Measurements from ENCODE around the gene DENND4B.

The DENND4B gene

DNA sequence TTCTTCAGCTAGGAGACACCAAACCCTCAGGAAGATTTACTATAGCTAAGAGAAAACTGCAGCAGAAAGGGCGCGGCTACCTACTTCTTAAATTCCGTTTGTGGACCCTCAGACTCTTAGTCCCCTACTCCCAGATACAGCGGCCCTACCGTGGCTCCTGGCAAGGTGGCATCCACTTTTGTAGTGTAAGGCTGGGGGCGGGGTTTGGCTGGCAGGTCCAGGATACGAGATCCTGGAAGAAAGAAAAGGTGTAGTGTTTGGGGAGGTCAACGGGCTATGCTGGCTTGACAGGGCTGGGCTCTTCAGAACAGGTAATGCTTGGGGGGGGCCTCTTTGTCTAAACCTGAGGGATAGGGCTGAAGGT lies 21.5 kb upstream of the DENND4B start:
- no peak for DNase-seq

DNA sequence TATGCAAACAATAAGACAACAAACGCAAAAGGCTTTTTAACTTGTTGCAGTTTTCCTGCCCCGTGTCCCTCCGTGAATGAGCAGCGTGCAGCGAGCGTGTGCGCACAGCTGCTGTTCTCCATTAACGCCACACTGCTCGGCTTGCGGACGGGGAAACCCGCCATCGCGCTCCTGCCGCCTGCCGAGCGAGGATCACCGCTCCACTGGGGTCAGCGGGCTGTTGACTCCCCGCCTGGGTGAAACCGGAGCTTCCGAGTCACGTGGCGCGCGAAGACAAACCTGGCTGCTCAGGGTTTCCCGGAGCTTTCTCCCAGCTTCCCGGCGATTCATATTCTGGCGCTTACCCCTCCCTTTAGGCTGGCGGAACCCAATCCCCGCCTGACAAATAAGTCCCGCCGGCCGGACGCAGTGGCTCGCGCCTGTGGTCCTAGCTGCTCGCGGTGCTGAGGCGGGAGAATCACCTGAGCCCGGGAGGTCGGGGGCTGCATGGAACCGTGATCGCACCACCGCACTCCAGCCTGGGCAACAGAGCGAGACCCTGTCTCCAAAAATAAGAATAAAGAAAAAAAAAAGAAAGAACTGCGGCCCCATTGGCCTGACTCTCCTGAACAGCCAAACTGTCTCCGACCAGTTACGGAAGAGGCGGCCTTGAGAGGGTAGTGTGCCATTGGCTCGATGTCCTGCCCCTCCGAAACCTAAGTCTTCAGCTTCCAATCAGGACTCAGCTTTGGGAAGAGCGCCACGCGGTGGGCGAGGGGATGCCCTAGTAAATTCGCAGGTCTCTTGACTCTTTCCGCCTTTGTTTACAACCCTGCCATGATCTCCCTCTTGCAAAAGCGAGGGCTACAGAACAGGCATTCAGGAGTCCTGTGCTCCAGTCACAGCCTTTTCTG lies 20.8 kb upstream of the DENND4B start, which contains the start of gene CREB3L4:
Gene CREB3L4, plus strand, starts transcription at position 796 of the 893 bp plus-strand sequence. CDS start 624 bp downstream, outside the sequence.
- peak; percentile 90 for DNase-seq

DNA sequence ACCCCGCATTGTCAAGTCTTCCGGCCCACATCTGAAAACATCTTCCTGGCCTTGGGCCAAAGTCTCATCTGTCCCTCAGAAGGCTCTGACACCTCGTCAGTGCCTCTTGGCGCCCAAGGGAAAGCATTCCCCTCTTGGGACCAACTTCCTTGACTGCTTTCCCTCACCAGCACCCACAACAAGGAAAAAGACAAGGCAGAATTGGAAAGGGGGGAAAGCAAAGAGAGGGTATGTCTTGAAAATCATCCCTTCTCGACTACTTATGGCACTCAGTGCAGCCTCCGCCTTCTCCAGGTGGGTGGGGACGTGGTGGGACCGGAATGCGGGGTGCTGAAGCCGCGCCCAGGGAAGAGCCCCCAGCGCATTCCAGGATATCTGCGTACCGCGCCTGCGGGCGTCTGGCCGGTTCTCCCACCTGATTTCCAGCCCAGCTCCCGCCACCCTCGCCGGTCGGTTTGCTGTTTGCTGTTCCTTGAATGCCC lies 17.4 kb upstream of the DENND4B start:
- DNase-seq, result peak; percentile 42

DNA sequence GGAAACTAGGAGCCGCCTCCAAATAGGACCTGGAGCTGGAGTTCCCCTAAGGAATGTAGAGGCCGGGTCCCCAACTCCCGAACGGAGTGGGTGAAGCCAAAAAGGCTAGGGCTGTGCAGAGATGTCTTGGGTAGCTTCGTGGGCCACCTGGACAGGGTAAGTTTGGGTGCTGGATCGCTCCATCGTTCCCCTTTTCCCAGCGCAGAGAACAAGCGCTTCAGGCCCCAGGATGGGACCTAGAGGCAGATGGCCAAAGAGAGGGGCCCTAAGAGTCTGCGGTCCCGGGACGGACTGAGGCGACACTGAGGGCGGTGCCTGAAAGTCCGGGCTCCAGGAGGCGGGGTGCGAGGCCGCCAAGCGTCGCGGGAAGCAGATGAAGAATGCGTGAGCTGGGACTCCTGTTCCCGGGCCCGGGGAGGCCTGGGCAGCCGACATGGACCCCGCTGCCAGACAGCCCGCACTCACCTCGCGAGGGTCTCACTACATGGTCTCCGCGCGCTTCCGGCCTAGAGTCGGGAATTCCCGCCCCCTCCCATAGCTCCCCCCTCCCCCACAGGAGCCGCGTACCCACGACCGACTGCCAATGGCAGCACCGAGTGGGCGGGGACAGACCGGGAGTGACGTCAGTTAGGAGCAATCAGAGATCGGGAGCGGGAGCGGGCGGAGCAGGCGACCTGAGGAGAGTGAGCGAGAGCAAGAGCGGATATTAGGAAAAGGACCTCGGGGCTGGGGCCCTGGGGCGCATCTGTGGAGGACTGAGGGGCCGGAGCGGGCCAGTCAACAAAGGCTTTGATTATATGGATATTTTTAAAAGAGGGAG lies 16.7 kb upstream of the DENND4B start, which contains the start of gene SLC39A1:
Gene SLC39A1, minus strand, starts transcription at position 508 of the 820 bp plus-strand sequence. CDS start 822 bp downstream, outside the sequence.
- peak; percentile 98 for DNase-seq

DNA sequence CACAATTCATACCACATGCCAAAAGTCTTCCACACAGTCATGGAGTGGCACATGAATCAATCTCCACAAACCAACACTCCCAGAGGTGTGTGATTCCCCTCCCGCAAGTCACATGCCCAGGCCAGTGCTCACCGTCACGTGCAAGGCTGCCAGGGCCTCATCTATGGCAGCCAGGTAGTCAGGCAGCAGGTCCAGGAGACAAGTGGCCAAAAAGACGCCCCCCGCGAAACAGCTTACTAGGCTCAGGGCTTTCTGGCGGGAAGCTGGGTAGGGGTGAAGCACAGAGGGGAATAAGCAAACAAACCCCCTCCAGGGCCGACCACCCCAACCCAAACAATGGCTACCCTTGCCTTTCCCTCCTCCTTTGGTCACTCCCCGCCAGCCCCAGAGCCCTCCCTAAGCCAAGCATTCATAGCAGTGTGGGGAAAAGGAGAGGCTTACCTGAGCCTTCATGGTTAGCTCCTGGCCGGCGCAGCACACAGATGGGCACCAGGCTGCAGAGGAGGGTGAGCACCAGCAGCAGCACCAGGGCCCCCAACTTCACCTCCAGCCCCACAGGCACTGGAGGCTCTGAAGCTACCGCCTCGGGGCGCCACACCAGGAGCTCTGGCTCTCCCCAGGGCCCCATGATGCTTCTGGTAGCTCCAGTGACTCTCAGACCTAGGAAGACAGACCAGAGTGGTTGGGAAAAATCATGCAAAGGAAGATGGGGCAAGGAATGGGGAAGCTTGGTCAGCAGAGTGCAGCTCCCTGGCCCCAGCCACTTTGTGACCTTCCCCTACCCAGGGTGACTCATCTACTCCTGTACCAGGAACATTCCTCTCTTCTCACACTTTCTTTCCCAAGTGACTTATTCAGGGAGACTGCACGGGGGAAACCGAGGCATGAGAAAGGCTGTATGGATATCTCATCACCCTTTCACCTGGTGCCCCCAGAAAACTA lies 15.8 kb upstream of the DENND4B start:
- no peak for DNase-seq

DNA sequence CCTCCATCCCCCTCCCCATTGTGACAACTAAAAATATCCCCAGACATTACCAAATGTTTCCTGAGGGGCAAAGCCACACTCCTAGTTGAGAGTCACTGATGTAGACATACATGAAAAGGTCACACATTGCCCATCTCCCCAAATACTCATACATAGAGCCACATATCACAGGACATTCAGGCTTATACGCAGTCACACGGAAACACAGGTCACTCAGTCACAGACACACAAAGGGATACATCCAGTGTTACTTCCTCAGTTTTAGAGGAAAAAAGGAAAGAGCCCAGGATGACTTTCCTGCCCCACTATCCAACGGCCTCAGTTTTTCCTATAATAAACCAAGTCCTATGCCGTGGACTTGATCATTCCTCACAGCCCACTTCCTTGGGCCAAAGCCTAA lies 14.9 kb upstream of the DENND4B start:
- DNase-seq, result no peak

DNA sequence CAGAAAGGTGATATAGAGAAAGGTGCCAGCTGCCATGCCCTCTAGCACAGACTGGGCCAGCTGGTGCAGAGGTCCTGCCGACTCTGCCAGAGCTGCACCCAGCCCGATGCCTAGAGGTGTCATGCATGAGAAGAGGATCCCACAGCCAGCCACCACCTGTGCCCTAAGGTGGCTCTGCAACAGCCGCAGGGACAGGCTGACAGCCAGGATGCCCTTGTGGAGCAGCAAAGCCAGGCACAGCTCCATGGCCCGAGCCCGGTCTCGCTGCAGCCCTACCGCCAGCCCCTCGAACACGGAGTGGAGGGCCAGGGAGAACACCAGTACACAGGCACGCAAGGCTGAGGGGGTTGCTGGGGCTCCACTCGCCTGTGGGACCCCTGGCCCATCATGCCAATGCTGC lies 13.7 kb upstream of the DENND4B start:
- DNase-seq, result no peak

DNA sequence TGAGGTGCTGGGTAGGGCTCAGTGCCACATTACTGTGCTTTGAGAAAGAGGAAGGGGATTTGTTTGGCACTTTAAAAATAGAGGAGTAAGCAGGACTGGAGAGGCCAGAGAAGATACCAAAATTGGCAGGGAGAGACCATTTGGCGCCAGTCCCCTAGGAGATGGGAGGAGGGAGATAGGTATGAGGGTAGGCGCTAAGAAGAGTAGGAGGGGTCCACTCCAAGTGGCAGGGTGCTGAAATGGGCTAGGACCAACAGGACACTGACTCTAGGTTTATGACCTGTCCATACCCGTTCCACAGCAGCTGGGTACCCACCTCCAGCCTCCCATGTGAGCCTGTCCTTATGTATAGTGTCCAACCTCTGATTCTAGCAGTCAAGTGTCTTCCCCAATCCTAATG lies 12.9 kb upstream of the DENND4B start:
- DNase-seq, result no peak

DNA sequence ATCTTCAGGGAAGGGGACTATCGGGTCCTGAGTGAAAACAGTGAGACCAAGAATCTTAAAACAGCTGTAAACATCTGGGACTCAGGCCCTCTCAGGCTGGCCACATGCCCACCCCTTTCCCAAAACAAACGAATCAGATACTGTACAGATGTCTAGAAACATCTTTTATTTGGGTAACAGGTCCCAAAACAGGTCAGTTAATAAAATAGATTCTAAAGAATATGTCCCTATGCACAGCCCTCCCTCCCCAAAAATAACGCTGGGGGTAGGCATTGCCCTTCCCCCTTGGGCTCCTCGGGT lies 12.4 kb upstream of the DENND4B start:
- no peak for DNase-seq

DNA sequence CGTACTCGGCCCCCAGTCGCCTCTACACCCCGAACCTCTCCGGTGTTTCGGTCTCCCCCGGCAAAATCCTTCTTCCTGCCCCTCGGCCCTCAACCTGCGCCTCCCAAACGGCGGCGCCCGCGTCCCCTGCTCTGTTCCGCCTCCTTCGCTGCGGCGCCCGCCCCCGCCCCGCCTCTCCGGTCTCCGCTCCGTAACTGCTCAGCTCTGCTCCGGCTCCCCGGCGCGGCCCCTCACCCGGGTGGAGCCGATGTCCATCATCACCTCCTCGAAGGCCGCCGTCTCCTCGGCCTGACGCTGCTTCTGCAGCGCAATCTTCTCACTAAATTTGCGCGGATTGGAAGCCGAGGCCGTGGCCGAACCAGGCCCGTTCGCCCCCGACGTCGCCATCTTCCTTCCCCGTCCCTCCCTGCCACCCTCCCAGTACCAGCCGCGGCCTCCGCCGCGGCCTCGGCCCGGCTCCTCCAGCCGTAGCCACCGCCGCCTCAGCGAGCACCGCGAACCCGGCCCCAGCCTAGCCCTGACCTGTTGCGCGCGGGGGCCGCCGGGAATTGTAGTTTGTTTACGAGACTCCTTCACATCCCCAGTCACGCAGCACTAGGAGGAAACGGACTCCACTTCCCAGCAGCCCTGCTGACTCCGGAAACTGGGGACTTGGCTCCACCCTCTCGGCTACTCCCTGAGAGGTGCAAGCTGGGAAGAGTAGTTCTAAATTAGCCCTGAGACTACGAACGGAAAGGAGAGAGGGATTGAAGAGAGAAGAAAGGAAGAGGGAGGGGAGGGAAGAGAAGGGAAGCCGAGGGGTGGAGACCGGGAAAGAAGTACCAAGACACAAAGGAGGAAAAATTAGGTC lies 11.8 kb upstream of the DENND4B start, which contains the start of gene CRTC2:
Gene CRTC2, minus strand, starts transcription at position 502 of the 850 bp plus-strand sequence. Its CDS starts 115 bp downstream, at position 387.
- peak; percentile 99 for DNase-seq

DNA sequence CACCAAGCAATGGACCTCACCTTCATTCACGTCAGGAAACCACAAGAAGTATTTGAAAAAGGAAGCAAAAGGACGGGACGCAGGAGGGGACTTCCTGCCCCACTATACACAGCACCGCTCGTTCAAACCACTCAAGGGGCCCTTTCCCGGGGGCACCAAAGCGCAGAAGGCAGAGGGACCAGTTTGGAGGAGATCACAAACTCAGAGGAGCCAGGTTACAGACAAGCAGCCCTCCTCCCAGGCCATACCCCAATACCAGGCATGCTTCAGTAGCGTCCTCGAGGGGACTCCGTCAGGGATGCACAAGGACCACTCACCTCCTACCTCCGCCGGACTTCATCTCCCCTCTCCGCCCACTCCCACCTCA lies 11.2 kb upstream of the DENND4B start:
- peak; percentile 54 for DNase-seq

DNA sequence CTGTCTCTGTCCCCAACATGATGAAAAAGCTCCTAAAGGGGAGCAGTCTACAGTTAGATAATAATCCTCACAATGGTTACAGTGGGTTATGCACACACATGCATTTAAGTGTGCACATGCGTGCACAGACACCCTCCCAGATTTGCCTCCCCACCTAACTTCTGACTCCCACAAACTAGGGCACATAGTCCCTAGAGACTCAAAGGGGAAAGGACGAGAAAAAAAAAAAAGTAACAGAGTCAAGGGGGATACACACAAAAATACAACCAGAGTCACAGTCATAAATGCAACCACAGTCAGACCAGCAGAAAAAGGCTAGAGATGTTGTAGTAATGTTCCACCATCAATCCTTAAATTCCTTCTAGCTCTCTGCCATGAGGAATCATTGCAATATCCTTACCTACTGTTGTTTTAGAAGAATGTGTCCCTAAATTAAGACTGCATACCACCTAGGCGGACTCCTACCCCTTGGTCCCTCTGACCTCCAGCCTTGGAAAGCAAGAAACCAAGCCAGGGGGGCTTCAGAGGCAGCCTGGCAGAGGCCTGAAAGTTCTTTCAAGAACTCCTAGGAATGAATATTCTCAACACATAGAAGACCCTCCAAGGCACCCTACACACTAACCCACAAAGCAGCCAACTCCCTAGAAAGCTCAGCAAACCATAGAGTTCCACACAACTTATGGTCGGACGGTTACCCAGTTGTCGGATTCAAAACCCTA lies 10.6 kb upstream of the DENND4B start:
- no peak for DNase-seq

DNA sequence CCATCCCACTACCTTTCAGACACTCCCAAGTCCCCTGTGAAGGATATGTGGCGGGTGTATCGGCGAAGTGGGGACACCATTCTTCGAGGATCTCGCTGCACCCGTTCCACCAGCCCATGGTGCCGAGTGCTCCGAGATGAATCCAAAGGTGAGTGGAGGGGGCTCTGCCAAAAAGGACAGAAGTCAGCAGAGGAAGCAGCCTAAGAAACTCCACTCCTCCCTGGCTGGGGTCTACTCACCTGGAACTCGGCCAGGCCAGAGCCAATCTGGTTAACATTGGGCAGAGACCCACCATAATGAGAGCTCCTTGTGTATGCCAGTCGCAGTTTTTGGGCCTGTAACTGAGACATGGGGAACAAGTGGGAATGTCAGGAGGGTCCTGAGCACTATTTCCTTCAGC lies 8.3 kb upstream of the DENND4B start:
- DNase-seq, result no peak

DNA sequence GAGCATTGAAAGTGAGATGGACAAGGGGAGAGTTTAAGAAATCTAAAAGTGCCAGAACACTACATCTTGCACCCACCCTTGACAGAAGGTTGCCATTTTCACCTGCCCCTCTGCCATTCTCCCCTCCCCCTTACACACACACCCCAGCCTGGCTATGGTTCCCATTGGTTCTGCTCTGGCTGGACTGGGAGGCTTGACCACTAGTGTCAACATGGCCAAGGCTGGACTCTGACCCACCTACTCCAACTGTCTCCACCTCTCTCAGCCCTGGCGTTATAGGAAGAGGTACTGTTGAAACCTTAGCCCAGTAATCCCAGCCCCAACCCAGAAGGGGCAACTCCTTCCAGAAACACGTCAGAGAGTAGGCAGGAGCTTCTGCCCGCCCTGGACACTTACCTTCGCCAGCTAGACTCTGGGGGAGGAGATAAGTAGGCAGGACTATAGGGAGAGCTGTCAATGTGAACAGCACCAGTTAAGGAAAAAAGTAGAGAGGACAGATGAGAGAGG lies 7.4 kb upstream of the DENND4B start:
- no peak for DNase-seq

DNA sequence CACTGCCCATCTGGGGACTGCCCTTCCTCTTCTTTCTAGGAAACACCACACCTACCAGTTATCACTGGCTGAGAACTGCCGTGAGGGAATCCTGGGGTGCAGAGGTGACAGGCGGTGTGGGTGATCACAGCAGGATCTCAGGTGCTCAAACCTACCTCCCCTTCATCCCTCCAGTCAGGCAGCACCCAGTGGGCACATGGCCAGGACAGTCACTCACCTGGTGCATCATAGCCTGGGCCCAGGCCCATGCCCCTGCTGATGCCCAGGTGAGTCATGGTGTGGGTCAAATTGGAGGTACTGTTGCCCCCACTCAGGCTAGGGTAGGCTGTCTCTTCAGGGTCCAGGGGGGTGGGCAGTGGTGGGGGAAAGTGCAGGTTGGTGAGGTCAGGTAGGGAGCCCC lies 5.3 kb upstream of the DENND4B start:
- DNase-seq, result no peak

DNA sequence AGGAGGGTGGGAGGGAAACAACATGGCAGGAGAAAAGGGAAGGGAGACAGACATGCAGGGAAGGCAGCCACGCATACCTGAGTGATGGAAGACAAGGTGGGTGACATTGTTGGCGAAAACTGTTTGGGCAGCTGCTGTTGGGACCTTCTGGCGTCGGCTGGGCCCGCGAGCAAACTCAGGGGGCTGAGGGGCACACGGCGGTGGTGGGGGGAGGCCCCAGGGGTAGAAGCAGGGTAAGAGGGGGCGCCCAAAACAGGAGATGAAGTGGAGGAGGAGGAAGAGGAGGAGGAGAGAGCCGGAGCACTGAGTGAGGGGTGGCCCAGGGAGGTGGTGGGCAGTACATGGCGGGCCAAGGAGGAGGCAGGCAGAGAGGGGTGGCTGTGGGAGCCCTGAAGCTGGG lies 4.7 kb upstream of the DENND4B start:
- no peak for DNase-seq

DNA sequence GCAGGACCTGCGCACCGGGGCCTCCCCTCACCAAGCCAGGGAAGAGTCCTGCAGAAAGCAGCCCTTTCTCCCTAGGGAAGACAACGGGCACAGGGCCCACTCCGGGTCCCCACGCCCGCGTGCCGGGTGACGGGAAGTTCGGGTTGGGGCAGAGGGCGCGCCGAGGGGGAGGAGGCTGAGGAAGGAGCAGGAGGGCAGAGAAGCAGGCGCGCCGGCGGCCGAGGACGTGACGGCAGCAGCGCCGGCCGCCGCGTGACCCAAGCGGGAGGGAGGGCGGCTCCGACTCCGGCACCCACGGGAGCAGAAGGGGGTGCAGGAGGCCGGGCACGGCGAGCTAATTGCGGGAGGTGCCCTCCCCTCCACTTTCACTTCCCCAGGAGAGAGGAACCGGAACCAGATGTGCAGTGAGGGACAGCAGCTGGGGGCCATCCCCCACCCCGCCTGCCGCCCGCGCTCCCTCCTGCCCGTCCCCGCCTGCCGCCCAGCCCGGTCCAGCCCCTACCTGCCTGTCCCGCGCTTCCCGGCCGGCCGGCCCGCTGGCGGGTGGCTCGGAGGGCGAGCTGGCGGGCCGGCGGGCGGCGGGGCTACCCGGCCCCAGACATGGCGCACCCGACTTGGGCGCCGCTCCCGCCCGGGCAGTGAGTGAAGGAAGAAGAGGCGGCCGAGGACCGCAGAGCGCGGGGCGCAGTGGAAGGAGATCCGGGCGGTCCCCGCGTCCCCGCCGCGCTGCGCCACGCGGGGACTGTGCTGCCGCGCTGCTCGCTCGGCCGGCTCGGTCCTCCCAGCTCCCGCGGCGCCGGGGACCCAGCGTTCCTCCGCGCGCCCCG lies 510 bp downstream of the DENND4B start:
- DNase-seq, result peak; percentile 83

DNA sequence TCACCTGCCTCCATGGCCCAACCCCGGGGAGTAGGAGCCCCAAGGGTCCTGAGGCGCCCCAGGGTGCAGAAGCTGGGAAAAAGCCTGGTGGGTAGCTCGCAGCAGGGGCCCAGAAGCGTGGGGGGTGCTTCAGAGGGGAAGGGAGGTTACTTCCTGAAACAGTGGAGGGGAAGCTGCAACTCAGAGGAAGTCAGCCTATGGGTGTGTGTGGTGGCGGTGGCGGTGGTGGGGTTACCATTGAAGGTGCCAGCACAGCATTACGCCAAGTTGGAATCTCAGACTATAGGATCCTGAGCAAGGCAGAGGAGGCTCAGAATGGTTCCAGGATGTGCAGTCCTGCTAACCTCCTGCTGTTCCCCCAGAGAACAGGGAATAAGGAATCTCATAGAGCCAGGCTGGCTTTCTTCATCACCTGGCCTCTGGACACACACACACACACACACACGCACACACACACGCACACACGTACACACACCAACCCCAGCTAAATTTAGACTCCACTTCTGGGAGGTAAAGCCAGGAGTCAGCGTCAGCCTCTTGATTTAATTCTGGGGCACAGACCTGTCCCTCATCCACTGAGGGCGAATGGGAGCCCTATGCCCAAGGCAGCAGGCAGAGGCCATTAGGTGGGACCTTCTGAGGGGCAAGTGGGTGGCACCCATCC lies 1.3 kb downstream of the DENND4B start:
- peak; percentile 84 for DNase-seq

DNA sequence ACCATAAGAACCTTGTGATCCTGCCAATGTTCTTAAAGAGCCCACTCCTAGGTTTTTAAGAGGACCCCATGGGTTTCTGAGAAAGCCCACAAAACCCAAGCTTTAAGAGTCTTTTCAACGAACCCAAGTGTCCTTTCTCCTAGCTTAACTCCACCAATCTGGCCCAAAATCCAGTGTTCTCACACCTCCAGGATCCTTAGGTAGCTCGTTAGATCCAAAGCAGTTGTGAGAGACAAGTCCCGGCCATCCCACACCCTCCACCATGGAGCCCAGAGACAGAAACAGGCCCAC lies 1.7 kb downstream of the DENND4B start:
- no peak for DNase-seq
